ENCODE measurements around the gene HLA-DQA1.
"Not testable (repeated sequence)": the region's sequence is repeated elsewhere in the genome, so short reads cannot be mapped to it uniquely, and the experiment has no call there.

DNA sequence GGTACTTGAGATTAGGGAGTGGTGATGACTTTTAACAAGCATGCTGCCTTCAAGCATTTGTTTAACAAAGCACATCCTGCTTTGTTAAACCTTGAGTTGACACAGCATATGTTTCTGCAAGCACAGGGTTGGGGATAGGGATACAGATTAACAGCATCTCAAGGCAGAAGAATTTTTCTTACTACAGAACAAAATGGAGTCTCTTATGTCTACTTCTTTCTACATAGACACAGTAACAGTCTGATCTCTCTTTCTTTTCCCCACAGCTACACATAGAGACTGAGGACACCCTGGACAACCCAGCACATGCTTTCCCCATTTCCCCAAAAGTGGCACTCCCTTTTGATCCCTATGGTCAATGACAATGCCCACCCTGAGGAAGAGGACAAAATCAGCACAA is 20.6 kb downstream of the HLA-DQA1 start:
- TF ChIP-seq ZFP30 (CRISPR knock-in tag; IDR thresholded peaks at IDR 0.05); ARNTL (CRISPR knock-in tag; IDR thresholded peaks at IDR 0.05; ENCODE audit: borderline replicate concordance, low read depth); RARB (CRISPR knock-in tag; IDR thresholded peaks at IDR 0.05); ISL1 (CRISPR knock-in tag; IDR thresholded peaks at IDR 0.05); CSDC2 (CRISPR knock-in tag; IDR thresholded peaks at IDR 0.05); TOX (CRISPR knock-in tag; IDR thresholded peaks at IDR 0.05; ENCODE audit: borderline replicate concordance); TCF4 (CRISPR knock-in tag; IDR thresholded peaks at IDR 0.05; ENCODE audit: borderline replicate concordance); ZC3H10 (CRISPR knock-in tag; IDR thresholded peaks at IDR 0.05); ZNF8 (CRISPR knock-in tag; IDR thresholded peaks at IDR 0.05); ZNF565 (CRISPR knock-in tag; conservative IDR thresholded peaks at IDR 0.05; ENCODE audit: low read depth); ZFP3 (CRISPR knock-in tag; IDR thresholded peaks at IDR 0.05): not testable (repeated sequence)
- TF ChIP-seq, protein P1, sequence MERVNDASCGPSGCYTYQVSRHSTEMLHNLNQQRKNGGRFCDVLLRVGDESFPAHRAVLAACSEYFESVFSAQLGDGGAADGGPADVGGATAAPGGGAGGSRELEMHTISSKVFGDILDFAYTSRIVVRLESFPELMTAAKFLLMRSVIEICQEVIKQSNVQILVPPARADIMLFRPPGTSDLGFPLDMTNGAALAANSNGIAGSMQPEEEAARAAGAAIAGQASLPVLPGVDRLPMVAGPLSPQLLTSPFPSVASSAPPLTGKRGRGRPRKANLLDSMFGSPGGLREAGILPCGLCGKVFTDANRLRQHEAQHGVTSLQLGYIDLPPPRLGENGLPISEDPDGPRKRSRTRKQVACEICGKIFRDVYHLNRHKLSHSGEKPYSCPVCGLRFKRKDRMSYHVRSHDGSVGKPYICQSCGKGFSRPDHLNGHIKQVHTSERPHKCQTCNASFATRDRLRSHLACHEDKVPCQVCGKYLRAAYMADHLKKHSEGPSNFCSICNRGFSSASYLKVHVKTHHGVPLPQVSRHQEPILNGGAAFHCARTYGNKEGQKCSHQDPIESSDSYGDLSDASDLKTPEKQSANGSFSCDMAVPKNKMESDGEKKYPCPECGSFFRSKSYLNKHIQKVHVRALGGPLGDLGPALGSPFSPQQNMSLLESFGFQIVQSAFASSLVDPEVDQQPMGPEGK (CRISPR knock-in tag; IDR thresholded peaks at IDR 0.05; ENCODE audit: borderline replicate concordance), result not testable (repeated sequence)
- TF ChIP-seq, protein P2, sequence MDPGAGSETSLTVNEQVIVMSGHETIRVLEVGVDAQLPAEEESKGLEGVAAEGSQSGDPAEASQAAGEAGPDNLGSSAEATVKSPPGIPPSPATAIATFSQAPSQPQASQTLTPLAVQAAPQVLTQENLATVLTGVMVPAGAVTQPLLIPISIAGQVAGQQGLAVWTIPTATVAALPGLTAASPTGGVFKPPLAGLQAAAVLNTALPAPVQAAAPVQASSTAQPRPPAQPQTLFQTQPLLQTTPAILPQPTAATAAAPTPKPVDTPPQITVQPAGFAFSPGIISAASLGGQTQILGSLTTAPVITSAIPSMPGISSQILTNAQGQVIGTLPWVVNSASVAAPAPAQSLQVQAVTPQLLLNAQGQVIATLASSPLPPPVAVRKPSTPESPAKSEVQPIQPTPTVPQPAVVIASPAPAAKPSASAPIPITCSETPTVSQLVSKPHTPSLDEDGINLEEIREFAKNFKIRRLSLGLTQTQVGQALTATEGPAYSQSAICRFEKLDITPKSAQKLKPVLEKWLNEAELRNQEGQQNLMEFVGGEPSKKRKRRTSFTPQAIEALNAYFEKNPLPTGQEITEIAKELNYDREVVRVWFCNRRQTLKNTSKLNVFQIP (CRISPR knock-in tag; IDR thresholded peaks at IDR 0.05; ENCODE audit: borderline replicate concordance, low read depth), result not testable (repeated sequence)
- TF ChIP-seq, protein P3, sequence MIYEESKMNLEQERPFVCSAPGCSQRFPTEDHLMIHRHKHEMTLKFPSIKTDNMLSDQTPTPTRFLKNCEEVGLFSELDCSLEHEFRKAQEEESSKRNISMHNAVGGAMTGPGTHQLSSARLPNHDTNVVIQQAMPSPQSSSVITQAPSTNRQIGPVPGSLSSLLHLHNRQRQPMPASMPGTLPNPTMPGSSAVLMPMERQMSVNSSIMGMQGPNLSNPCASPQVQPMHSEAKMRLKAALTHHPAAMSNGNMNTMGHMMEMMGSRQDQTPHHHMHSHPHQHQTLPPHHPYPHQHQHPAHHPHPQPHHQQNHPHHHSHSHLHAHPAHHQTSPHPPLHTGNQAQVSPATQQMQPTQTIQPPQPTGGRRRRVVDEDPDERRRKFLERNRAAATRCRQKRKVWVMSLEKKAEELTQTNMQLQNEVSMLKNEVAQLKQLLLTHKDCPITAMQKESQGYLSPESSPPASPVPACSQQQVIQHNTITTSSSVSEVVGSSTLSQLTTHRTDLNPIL (CRISPR knock-in tag; IDR thresholded peaks at IDR 0.05; ENCODE audit: low read depth), result not testable (repeated sequence)

Measured in SK-N-SH treated with all-trans-retinoic acid at 6 μM for 48 hours (cell line).